ENCODE data around the gene NTRK3.

DNA sequence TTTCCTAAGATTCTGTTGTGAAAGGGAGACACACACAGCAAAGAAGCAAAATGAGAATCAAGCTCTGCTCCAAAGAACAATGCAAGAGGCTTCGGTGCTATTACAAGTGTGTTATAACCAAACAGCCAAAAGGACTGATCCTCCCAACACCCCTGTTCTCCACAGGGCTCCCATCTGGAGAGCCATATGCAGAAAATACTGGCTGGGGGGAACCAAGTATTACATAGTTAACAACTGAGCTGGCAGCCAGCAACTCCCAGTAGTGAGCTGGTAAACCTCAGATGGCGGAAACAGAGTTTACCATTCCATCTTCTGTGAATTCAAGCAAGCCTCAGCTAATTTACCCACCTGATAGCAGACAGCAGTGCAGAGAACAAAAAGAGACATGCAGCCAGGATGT, 156.4 kb downstream of the NTRK3 start:
- TF ChIP-seq, protein P1, sequence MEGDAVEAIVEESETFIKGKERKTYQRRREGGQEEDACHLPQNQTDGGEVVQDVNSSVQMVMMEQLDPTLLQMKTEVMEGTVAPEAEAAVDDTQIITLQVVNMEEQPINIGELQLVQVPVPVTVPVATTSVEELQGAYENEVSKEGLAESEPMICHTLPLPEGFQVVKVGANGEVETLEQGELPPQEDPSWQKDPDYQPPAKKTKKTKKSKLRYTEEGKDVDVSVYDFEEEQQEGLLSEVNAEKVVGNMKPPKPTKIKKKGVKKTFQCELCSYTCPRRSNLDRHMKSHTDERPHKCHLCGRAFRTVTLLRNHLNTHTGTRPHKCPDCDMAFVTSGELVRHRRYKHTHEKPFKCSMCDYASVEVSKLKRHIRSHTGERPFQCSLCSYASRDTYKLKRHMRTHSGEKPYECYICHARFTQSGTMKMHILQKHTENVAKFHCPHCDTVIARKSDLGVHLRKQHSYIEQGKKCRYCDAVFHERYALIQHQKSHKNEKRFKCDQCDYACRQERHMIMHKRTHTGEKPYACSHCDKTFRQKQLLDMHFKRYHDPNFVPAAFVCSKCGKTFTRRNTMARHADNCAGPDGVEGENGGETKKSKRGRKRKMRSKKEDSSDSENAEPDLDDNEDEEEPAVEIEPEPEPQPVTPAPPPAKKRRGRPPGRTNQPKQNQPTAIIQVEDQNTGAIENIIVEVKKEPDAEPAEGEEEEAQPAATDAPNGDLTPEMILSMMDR (IDR thresholded peaks at IDR 0.05; ENCODE audit: borderline replicate concordance, extremely low read depth, low read length, poor library complexity, severe bottlenecking): no peak
- no peak for TF ChIP-seq EZH2 (IDR thresholded peaks at IDR 0.05; ENCODE audit: borderline replicate concordance, low read depth, low read length, severe bottlenecking)
